GM21825 (cell line): Measurements from ENCODE around the gene SPATA2.
"Not testable (repeated sequence)": the region's sequence is repeated elsewhere in the genome, so short reads cannot be mapped to it uniquely, and the experiment has no call there.

Experiments used
- ATAC-seq: cut with Tn5 transposase; IDR thresholded peaks from one replicate; pipeline ENCODE4 v1.9.1; 2021; ENCODE audit warnings: mild to moderate bottlenecking, moderate library complexity; ENCODE audit not compliant: unreplicated experiment

The SPATA2 gene

GRCh38 chr20:49862607-49863200, 52.6 kb downstream of the SPATA2 start:
- no peak for ATAC-seq

- not testable (repeated sequence) for ATAC-seq
Measured at GRCh38 chr20:49861232-49861631, 54.1 kb downstream of the SPATA2 start.

DNA sequence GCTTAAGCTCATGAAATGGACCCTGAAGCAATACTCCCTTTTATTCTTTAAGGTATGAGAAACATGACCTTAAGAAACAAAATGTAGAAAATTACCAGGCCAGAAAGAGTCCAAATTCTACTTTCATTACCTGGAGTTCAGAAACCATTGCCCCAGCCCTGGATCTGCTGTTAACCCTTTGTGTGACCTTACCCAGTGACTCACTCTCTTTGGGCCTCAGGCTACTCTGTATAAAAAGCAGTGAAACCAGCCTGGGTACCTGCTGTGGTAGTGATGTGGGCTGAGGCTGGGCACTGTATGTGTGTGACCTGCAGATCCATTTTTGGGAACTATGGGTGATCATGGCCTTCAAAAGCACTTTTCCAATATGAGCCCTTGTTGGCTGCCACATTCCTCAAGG, 55.5 kb downstream of the SPATA2 start:
- no peak for ATAC-seq

- ATAC-seq = no peak
Measured at GRCh38 chr20:49859011-49859410, 56.3 kb downstream of the SPATA2 start.

DNA sequence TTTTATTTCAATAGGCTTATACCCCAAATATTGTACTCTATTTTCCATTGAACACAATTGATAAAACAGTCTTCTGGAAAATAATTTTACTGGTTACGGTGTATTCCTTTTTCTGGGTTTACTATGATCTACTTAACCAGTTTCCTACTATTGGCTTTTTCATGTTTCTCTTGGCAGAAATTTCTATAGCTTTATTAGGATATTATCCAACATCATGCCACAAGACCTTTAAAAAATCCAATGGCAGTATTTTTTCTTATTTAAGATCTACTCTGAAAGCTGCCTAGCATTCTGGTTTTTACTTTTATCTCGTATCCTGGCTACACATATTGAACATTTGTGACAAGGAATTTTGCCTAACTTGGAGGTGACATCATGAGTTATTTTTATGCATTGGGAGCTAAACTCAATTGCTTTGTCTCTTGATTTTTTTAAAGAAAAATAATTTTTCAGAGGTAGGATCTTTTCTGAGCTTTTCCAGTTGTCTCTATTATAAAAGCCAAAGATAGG, 57.2 kb downstream of the SPATA2 start:
- no peak for ATAC-seq

- no peak for ATAC-seq
Measured at GRCh38 chr20:49856904-49857303, 58.4 kb downstream of the SPATA2 start.

DNA sequence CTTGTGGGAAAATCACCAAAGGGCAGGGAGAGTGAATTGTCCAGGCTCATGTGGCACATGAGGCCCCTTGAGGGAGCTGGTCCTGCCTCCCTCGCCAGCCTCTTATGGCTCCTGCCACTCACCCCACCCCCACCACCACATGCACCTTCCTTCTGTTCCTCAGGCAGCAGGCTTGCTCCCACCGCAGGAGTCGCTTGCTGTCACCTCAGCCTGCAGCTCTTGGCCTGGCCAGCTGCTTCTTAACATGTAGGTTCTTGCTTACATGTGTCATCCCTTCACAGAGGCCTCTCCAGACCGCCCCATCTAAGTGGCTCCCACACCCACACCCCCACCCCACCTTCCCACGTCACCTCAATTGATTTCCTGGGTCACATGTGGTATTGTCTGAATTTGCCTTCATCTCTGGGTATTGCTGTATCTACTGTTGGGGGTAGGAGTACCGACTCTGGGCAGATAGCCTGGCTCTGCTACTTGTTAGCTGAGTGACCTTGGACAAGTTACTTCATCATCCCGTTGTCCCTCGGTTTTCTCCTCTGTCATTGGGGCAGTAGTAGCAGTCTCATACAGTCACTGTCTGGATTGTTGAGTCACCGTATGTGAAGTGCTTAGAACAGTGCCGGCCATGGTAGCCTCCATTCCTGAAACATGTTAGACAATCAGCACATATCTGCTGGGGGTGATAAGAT, 61.0 kb downstream of the SPATA2 start:
- no peak for ATAC-seq

GRCh38 chr20:49853640-49854039, 61.7 kb downstream of the SPATA2 start:
- ATAC-seq = no peak
